COLO668 (cell line): ENCODE data around the gene SLC17A9.

Experiments used
- DNase-seq: peaks from one replicate; lab custom pipeline; 2025; ENCODE audit not compliant: unreplicated experiment; lab: John Stamatoyannopoulos, UW

SLC17A9 gene

DNA sequence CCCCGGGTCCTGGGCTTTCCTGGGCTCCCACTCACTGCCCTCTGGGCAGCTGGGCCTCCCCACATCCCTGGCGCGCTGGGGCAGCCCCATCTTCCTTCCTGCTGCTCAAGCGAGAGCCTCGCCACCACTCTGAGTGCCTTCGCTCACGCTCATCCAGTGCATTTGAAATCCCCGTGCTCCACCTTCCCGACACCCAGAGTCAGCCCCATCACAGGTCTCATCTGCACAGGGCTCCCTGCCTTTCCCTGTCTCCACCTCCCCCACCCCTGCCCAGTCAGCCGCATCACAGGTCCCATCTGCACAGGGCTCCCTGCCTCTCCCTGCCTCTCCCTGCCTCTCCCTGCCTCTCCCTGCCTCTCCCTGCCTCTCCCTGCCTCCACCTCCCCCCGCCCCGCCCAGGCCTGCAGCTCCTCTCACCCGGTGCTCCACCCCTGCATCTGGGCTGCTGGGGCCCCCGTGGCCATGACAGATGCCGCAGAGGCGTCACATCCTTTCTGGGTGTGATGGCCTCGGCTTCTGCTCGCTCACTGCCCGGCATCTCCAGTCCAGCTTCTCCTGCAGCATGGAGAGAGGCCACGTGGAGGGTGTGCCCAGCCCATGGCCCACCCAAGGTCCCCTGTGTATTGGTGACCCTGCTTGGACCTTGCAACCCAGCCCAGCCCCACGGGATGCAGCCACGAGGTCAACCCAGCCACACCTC, 63.3 kb downstream of the SLC17A9 start:
- no peak for DNase-seq

DNA sequence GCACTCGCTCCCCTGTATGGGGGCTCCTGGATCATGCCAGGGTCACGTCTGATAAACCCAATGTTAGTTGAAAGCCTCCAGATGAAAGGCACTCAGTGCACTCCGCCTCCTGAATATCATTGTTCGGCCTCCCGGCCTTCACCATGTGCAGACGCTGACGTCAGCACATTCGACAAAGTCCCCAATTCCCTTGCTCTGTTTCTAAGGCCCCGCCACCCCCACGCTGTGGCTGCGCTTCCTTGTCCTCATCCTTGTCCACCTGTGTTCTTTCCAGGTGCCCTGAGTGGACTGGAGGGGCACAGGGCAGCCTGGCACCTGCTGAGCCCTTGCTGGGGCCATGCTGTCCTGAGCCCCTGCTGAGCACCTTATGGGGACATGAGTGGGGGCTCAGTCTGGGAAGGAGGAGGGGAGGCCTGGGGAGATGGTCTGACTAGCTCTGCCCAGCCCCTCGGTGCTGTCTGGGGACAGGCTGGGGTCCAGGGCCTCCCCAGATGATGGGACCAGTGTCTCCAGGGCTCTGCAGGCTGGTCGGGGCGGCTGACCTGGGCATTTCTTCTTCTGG, 64.1 kb downstream of the SLC17A9 start:
- no peak for DNase-seq

DNA sequence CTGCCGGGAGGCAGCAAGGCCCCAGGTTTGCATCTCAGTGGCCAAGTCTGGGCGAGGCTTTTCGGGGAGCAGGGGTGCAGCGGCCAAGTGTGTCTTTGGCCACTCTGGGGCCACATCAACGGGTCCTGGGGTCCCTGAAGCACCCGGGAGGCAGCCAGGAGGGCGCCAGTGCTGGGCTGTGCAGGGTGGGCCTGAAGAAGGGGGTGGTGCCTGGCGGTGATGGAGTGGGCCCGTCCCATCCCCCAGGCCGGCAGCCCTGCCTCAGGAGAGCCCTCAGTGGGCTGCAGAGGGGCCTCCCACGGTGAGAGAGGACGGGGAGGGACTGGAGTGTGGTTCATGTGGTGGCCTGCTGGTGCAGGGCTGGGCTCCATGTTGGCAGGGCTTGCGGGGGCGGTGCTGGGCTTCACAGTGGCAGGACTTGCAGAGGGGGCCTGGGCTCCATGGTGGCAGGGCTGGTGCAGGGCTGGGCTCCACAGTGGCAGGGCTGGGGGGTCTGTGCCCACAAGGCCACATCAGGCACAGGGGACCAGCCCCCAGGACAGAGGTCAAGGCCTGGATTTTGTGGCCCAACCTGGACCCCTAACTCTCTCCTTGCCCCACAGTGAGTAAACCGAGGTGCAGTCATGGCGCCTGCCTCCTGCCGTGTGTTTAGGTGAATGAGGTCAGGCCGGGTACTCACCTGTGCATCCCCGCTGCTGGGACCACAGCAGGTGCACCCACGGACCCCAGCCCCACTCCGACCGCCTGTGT, 64.7 kb downstream of the SLC17A9 start:
- no peak for DNase-seq

DNA sequence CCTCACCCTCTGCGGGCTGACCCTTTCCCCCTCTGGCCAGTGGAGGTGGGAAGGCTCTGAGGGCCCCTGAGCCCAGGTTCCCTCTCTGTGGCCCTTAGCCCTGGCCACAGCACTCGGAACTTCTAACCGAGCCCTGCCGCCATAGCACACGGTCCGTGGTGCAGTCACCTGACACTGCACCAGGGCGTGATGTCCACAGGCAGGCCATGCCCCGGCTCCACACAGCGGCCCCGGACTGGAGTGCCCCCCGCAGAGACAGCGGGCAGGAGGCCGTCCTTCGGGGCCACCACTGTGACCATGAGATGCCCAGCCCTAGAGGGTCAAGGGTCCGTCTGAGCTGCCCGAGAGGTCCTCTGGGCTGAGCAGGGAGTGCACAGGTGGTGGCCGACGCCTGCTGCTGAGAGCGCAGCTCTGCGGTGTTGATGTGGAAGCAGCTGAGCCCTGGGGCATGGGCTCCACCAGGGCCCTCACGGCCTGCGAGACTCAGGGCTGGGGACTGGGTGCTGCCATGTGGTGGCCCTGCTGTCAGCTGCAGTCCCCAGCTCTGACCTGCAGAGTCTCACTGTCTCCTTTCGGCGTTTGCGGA, 65.4 kb downstream of the SLC17A9 start:
- no peak for DNase-seq
